Inflammatory macrophage treated with lipopolysaccharide for 1 hour (primary cell): ENCODE results near the gene BORCS5.

Source experiments
- DNase-seq, 2 donors: peaks; one replicate each; pipeline ENCODE4 v3.0.0-alpha.2; 2020 to 2022

The BORCS5 gene

DNA sequence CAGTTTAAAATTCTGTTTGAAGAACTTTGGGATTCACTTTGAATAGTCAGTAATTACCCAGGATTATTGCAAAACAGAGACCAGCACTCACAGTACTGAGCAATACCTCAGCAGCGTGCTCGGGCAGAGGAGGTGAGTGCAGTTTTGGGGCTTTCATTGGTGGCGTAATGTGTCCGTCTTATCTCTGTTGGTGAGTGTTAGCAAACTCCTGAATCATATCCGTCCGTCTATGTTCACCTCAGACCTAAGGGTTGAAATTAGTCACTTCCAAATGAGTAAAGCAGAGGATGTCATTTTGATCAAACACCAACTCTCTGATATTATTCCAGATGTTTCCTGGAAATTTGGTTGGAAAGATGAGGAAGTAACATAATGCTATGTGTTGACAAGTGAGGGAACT is 82.8 kb downstream of the BORCS5 start:
- no peak for DNase-seq

DNA sequence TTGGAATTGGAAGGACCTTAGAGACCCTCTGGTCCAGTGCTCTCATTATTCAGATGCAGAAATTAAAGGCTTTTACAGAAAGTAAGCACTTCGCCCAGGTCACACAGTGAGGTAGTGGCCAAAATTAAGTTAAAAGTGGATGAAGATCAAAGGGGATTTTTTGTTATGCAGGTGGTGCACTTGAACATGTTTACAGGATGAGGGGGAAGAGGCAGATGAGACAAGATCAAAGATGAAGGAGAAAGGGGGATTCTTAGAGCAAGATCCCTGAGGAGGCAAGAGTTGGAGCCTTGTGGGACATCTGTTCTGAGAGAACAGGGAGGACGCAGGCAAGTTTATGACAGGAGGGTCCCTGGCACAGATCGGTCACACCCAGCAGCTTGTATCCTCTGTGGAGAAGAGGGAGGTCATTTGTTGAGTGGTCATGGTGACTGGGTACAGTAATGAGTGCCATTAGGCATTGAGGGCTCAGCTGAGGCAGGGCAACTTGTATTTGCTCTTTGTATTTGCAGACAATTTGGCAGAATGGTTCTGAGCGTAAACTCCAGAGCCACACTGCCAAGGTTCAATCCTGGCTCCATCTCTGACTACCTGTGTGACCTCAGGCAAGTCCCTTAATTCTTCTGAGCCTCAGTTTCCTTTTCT is 84.0 kb downstream of the BORCS5 start:
- DNase-seq, result no peak

DNA sequence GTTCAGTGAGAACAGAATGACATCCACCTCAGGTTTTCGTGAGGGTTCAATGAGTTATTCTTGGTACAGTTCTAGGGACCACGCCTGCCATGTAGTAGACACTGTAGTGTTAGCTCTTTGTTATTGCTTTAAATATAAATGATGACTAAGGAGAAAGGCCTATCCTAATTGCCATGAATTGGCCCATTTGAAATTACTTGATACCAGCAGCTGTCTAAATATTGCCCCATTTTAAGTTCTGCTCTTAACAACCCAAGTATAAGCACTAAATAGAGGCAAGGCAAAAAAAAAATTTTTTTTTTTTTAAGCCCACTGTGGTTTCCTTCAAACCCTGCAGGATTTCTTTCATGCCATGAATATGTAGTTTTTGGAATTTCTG is 84.5 kb downstream of the BORCS5 start:
- DNase-seq, result no peak

GRCh38 chr12:12441843-12442461 is 85.1 kb downstream of the BORCS5 start:
- DNase-seq, result no peak

GRCh38 chr12:12442548-12443071 is 85.7 kb downstream of the BORCS5 start:
- no peak for DNase-seq

DNA sequence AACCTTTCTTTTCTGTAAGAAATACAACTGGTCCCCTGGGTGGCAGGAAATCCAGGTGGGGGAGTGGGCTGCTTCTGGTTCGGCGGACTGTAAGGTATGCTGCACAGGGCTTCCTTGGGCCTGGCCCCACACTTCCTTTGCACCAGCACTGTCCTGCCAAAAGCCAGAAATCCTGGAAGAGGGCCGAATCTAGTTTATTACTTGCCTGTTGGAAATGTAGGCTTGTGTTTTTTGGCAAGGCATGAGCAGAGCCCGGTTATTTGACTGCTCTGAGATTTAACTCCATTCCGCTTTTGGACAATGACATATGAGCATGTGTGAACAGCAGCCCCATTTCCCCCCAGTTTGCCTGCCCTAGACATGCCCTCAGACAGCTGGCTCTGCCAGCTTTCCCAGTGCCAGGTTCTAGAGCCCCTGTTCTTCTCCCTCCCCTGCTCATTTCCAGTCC is 86.6 kb downstream of the BORCS5 start:
- no peak for DNase-seq

GRCh38 chr12:12445165-12445881 is 88.4 kb downstream of the BORCS5 start:
- DNase-seq, result no peak

DNA sequence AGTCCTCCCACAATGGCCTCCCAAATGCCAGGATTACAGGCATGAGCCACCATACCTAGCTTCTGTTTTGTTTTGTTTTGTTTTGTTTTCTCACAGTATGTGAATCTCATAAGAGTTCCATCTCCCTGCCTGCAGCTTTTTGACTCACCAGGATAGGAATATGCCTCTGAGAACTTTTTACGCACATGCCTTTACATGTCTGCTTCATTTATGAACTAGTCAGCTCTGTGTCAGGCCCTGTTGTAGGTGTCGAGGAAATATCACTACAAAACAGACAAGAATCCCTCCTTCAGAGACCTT is 89.0 kb downstream of the BORCS5 start:
- no peak for DNase-seq

DNA sequence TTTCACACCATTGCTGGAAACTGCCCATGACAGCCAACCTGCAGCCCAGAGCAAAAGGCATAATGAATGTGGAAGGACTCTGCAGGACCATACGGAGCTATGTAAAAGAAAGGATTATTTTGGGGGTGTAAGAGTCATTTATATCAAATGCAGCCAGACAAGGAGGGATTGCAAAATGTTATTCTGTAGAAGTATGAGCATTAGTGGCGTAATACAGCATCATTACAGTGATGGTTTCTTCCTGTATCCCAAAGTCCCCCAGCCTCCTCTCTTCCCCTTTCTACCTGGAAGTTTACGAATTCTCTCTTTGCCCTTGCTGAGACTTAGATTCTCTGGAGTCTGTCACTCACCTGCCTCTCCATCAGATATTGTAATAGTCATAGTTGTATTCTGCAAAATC is 89.9 kb downstream of the BORCS5 start:
- peak in 1 of 2 donors; percentile 36 for DNase-seq

DNA sequence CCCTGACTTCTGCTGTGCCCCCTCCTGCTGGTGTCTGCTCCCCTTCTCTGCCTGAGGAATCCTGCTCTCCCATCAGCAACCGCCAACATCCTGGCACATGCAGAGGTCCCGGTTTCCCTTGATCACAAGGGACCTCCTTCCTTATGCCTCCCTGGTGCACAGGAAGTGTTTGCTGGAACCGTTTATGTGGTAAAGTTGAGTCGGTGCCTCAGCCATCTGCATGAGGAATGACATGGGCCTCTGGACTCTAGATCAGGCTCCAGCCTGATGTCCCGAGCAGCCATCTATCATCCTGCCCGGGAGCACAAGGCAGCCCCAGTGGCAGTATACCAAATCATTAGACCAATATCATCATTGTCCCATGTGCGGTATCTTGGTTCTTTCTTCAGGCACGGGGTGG is 90.4 kb downstream of the BORCS5 start:
- DNase-seq, result no peak

DNA sequence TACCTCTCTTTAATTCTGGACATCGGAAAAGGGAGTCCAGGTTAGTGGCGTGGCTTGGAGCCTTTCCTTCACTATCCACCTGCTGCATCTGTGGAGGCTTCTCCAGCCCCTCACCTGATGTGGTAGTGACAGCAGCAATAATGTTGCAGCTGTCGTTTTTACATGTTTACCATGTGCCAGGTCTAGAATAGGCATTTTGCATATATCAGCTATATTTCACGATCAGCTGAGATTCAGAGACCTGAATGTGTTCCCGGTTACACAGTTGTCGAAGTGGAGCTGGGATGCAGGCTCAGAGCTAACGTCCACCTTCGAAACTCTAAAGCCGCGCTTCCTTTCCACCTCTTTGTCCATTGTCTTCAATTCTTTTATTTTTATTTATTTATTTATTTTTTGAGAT is 91.0 kb downstream of the BORCS5 start:
- DNase-seq, result no peak

DNA sequence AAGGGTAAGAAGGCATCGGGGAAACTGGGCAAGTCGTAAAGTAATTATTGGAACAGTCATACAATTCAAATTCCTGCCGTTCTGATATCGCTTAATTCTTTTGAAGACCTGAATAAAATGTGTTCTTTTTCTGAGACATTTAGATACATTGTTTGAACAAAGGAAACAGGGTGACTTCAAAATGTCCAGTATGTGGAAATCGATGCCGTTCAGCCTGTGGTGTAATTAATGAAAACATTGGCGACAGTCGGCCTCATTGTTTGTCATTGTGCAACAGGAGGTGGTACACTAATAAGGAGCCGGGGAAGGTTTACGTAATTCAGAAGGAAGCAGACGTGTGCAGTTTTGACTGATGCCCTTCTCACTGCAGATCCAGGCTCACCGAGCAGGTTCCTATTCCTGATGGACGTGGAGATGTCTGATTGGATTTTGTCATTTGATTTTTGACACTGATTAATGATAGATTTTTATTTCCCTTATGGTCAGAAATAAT is 92.7 kb downstream of the BORCS5 start:
- peak; percentile 97 for DNase-seq

GRCh38 chr12:12450043-12450471 is 93.2 kb downstream of the BORCS5 start:
- no peak for DNase-seq

GRCh38 chr12:12451098-12451497 is 94.2 kb downstream of the BORCS5 start:
- no peak for DNase-seq

DNA sequence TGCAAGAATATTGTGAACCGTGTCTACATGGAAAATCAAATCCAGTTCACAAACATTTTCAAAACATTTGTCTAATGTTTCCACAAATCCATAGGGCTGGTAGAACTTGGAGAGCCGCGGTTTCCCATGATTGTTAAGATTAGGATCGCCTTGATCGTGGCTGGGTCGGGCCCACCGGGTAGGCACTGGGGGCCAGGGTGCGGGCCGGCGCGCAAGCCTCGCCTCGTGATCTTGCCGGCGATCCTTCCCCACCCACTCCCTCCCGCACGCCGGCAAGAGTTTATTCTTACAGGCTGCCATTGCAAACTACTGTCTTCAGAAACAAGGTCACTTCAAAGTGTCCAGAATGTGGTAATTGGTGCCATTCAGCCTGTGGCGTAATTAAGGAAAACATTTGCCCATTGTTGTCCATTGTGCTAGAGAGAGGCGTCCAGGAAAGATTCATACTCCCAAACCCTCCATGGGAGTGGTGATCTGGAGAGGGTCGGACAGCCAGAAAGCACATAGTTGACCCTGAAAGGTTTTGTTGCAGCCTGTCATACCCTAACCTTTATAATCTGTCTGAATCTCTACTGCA is 95.5 kb downstream of the BORCS5 start:
- DNase-seq, result peak in 1 of 2 donors; percentile 57

- DNase-seq, result no peak
These were observed 96.8 kb downstream of the BORCS5 start for GRCh38 chr12:12453635-12454034.

- no peak for DNase-seq
These were observed 97.4 kb downstream of the BORCS5 start for GRCh38 chr12:12454315-12454714.

GRCh38 chr12:12456637-12457036 is 99.8 kb downstream of the BORCS5 start:
- peak; percentile 88 to 95 for DNase-seq

GRCh38 chr12:12460935-12461922 is 104.4 kb downstream of the BORCS5 start:
- DNase-seq, result no peak

- no peak for DNase-seq
These were observed 105.0 kb downstream of the BORCS5 start for GRCh38 chr12:12461923-12462315.

DNA sequence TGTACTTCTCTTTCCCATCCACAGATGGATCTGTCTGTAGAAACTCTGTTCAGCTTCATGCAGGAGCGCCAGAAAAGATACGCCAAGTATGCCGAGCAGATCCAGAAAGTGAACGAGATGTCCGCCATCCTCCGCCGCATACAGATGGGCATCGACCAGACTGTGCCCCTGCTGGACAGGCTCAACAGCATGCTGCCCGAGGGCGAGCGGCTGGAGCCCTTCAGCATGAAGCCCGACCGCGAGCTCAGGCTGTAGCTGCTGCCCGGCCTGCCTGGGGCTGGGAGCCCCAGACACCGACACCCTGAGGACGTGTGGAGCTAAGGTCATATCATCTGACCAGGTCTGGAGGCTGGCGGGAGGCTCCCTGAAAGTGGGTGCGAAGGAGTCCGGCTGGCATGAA is 108.6 kb downstream of the BORCS5 start:
- no peak for DNase-seq

DNA sequence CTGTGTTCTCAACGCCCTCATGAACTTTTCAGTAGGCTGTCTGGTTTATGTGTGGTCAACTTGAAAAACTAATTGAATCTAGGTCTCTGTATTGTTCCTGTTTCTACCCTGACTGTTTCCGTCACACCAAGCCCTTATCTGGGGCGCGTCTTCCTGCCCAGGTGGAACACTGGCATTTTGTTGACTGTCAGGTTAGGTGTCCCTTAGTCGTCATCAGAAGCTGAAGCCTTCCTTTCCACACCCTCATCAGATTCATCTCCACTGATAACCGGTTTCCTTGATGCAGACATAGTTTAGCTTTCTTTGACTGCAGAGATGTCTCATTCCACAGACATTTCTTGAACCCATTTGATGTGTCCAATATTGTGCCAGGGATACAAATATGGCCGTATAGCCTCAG is 109.3 kb downstream of the BORCS5 start:
- no peak for DNase-seq
